GM18517 (cell line): ENCODE measurements around the gene TPX2.

Experiments
- ATAC-seq: cut with Tn5 transposase; IDR thresholded peaks from one replicate; pipeline ENCODE4 v1.9.1; 2021; ENCODE audit warnings: mild to moderate bottlenecking, moderate library complexity; ENCODE audit not compliant: unreplicated experiment

Gene TPX2

GRCh38 chr20:31706607-31707257, 32.4 kb upstream of the TPX2 start:
- no peak for ATAC-seq

GRCh38 chr20:31707258-31707615, 31.9 kb upstream of the TPX2 start:
- ATAC-seq: no peak

- no peak for ATAC-seq
Measured at GRCh38 chr20:31707994-31708735, 30.9 kb upstream of the TPX2 start.

GRCh38 chr20:31708736-31709534, 30.2 kb upstream of the TPX2 start:
- no peak for ATAC-seq

- no peak for ATAC-seq
Measured at GRCh38 chr20:31709939-31710338, 29.2 kb upstream of the TPX2 start.

- no peak for ATAC-seq
Measured at GRCh38 chr20:31710423-31711108, 28.5 kb upstream of the TPX2 start.

- ATAC-seq: no peak
Measured at GRCh38 chr20:31711179-31712111, 27.6 kb upstream of the TPX2 start.

- ATAC-seq: no peak
Measured at GRCh38 chr20:31712112-31712553, 27.0 kb upstream of the TPX2 start.

- no peak for ATAC-seq
Measured at GRCh38 chr20:31712564-31713311, 26.4 kb upstream of the TPX2 start.

- ATAC-seq: no peak
Measured at GRCh38 chr20:31713312-31714273, 25.5 kb upstream of the TPX2 start.

- no peak for ATAC-seq
Measured at GRCh38 chr20:31715766-31716165, 23.3 kb upstream of the TPX2 start.

GRCh38 chr20:31716351-31716750, 22.7 kb upstream of the TPX2 start:
- ATAC-seq: no peak

GRCh38 chr20:31716818-31717477, 22.1 kb upstream of the TPX2 start:
- peak; percentile 11 for ATAC-seq

- peak; percentile 44 for ATAC-seq
Measured at GRCh38 chr20:31717478-31718201, 21.4 kb upstream of the TPX2 start.

- ATAC-seq: no peak
Measured at GRCh38 chr20:31718952-31719643, 20.0 kb upstream of the TPX2 start.

GRCh38 chr20:31719644-31720485, 19.2 kb upstream of the TPX2 start:
- no peak for ATAC-seq
